A673 (cell line): ENCODE results near the gene COBL.

Experiments used
- CTCF ChIP-seq: fragments of 300-800, 200-600 bp; sonication (generic); conservative IDR thresholded peaks from 2 replicates; pipeline ENCODE4 v1.5.1; 2017; ENCODE audit warnings: low read depth, mild to moderate bottlenecking, antibody characterized with exemption, low read length, moderate library complexity, mixed read lengths
- EZH2 ChIP-seq: fragments of 200-600 bp; sonication (generic); IDR thresholded peaks from 2 replicates; pipeline ENCODE4 v1.6.1; 2017; ENCODE audit warnings: borderline replicate concordance, low read depth, mild to moderate bottlenecking, mixed read lengths, antibody characterized with exemption, low read length; ENCODE audit not compliant: poor library complexity, severe bottlenecking

- TF ChIP-seq CTCF (no peak), EZH2 (no peak)
These were observed 158.4 kb downstream of the COBL start for GRCh38 chr7:51158211-51158610.
